Adrenal gland (tissue), 5 donors: ENCODE measurements around the gene TSPAN7.

ENCODE experiments used
- POLR2A ChIP-seq, 2 donors: fragments of 450-650 bp; IDR thresholded peaks; one replicate each; pipeline ENCODE4 v1.6.1; 2017; ENCODE audit warnings: antibody characterized with exemption in 2 of 2, mild to moderate bottlenecking in 2 of 2, moderate library complexity in 1 of 2
- TF ChIP-seq, protein P1 (sequence below), 6 experiments: fragments of 450-650 bp in 4 of 6; fragments of 200-600 bp in 2 of 6; sonication (generic) in 1 of 6; IDR thresholded peaks; 1 replicate in 5 of 6; 2 replicates in 1 of 6; pipeline versions ENCODE4 v1.5.1 to v1.8.0; 2016 to 2021; ENCODE audit warnings: antibody characterized with exemption in 6 of 6, mild to moderate bottlenecking in 2 of 6, moderate library complexity in 1 of 6
- donor health status: DM: no; HTN: no; CAD: no.

GRCh38 chrX:38675856-38676255 is 114.5 kb downstream of the TSPAN7 start:
- TF ChIP-seq, protein P1, sequence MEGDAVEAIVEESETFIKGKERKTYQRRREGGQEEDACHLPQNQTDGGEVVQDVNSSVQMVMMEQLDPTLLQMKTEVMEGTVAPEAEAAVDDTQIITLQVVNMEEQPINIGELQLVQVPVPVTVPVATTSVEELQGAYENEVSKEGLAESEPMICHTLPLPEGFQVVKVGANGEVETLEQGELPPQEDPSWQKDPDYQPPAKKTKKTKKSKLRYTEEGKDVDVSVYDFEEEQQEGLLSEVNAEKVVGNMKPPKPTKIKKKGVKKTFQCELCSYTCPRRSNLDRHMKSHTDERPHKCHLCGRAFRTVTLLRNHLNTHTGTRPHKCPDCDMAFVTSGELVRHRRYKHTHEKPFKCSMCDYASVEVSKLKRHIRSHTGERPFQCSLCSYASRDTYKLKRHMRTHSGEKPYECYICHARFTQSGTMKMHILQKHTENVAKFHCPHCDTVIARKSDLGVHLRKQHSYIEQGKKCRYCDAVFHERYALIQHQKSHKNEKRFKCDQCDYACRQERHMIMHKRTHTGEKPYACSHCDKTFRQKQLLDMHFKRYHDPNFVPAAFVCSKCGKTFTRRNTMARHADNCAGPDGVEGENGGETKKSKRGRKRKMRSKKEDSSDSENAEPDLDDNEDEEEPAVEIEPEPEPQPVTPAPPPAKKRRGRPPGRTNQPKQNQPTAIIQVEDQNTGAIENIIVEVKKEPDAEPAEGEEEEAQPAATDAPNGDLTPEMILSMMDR (IDR thresholded peaks at IDR 0.05): no peak
- no peak for TF ChIP-seq POLR2A (IDR thresholded peaks at IDR 0.05)
